GM12872 (cell line): ENCODE measurements around the gene PCGF1.

ENCODE experiments used
- CTCF ChIP-seq: IDR thresholded peaks from 3 replicates; pipeline ENCODE4 v1.5.1; 2011; ENCODE audit warnings: low read depth, mild to moderate bottlenecking, low read length, moderate library complexity; ENCODE audit not compliant: insufficient read depth

The PCGF1 gene

GRCh38 chr2:74481431-74481830, 26.1 kb downstream of the PCGF1 start:
- no peak for TF ChIP-seq CTCF

- peak; percentile 68 for TF ChIP-seq CTCF
These were observed 32.6 kb downstream of the PCGF1 start for GRCh38 chr2:74474899-74475298.

GRCh38 chr2:74474481-74474880, 33.0 kb downstream of the PCGF1 start:
- no peak for TF ChIP-seq CTCF

DNA sequence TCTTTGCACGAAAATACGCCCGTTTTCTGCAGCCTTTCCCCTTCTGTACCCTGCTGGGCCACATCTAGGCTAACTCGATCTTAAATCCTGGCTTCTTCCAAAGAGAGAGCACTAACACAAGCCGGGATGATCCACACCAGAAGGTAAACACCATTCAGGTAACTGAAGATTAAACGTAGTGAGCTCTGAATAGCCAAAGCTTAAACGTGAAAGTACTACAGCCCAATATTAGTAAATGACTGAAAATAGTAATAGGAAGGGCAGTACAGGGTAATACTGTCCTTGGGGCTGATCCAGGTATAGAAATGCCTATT, 34.6 kb downstream of the PCGF1 start:
- TF ChIP-seq CTCF, result no peak

GRCh38 chr2:74472086-74472944, 35.2 kb downstream of the PCGF1 start, which contains the start of gene MRPL53:
TSS of gene MRPL53 (minus strand) at chr2:74472680. CDS start at chr2:74472660, 20 bp downstream.
- no peak for TF ChIP-seq CTCF

DNA sequence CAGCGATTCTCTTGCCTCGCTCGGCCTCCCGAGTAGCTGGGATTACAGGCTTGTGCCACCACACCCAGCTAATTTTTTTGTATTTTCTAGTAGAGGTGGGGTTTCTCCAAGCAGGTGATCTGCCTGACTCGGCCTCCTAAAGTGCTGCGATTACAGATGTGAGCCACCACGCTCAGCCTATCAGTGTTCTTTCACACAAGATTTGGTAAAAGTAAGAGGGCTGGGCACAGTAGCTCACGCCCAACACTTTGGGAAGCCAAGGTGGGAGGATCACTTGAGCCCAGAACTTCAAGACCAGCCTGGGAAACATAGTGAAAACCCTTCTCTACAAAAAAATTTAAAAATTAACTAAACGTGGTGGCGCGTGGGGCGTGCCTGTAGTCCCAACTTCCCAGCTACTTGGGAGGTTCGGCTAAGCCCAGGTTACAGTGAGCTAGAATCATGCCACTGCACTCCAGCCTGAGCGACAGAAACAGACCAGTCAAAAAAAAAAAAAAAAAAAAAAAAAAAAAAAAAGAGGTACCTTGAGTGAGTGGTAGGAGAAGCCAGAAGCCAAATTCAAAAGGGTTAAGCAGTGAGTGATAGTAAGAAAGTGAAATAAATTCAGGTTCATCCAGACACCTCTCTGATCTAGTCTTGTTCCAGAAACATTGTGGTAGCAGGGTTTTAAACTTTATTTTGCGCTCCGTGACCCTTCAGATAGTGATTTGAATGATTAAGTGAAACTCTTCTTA, 36.0 kb downstream of the PCGF1 start:
- TF ChIP-seq CTCF, result no peak

GRCh38 chr2:74464406-74464805, 43.1 kb downstream of the PCGF1 start:
- TF ChIP-seq CTCF, result no peak
